Stimulated activated CD8-positive, alpha-beta memory T cell treated with anti-CD3 and anti-CD28 coated beads, Interleukin-7, amount 100 ng/mL, for 1 hour (primary cell): ENCODE data around the gene PIEZO1.

Source experiments
- DNase-seq, 2 donors: peaks; one replicate each; pipeline ENCODE4 v3.0.0-alpha.2; 2020; ENCODE audit warnings: low read depth in 2 of 2

PIEZO1 gene

GRCh38 chr16:88749358-88749757, 35.7 kb downstream of the PIEZO1 start:
- no peak for DNase-seq

- no peak for DNase-seq
Measured at GRCh38 chr16:88748364-88748763, 36.7 kb downstream of the PIEZO1 start.

GRCh38 chr16:88747588-88748301, 37.3 kb downstream of the PIEZO1 start:
- no peak for DNase-seq

GRCh38 chr16:88746506-88746905, 38.5 kb downstream of the PIEZO1 start:
- no peak for DNase-seq

- no peak for DNase-seq
Measured at GRCh38 chr16:88744577-88745521, 40.2 kb downstream of the PIEZO1 start.

- peak; percentile 55 to 67 for DNase-seq
Measured at GRCh38 chr16:88743693-88744576, 41.1 kb downstream of the PIEZO1 start.

GRCh38 chr16:88742896-88743605, 42.0 kb downstream of the PIEZO1 start:
- no peak for DNase-seq

GRCh38 chr16:88741368-88741767, 43.7 kb downstream of the PIEZO1 start:
- no peak for DNase-seq

GRCh38 chr16:88740727-88741055, 44.3 kb downstream of the PIEZO1 start:
- DNase-seq = no peak

GRCh38 chr16:88739977-88740726, 44.9 kb downstream of the PIEZO1 start:
- no peak for DNase-seq

- no peak for DNase-seq
Measured at GRCh38 chr16:88739139-88739976, 45.7 kb downstream of the PIEZO1 start.

GRCh38 chr16:88738151-88739084, 46.6 kb downstream of the PIEZO1 start:
- no peak for DNase-seq

GRCh38 chr16:88737298-88738150, 47.5 kb downstream of the PIEZO1 start:
- peak; percentile 37 to 51 for DNase-seq

- no peak for DNase-seq
Measured at GRCh38 chr16:88736496-88736895, 48.5 kb downstream of the PIEZO1 start.

GRCh38 chr16:88736088-88736487, 48.9 kb downstream of the PIEZO1 start:
- no peak for DNase-seq

- DNase-seq = no peak
Measured at GRCh38 chr16:88735616-88736015, 49.4 kb downstream of the PIEZO1 start.

- no peak for DNase-seq
Measured at GRCh38 chr16:88735121-88735520, 49.9 kb downstream of the PIEZO1 start.

GRCh38 chr16:88734361-88734728, 50.7 kb downstream of the PIEZO1 start:
- DNase-seq = no peak
